ENCODE measurements around the gene PLPP4.

DNA sequence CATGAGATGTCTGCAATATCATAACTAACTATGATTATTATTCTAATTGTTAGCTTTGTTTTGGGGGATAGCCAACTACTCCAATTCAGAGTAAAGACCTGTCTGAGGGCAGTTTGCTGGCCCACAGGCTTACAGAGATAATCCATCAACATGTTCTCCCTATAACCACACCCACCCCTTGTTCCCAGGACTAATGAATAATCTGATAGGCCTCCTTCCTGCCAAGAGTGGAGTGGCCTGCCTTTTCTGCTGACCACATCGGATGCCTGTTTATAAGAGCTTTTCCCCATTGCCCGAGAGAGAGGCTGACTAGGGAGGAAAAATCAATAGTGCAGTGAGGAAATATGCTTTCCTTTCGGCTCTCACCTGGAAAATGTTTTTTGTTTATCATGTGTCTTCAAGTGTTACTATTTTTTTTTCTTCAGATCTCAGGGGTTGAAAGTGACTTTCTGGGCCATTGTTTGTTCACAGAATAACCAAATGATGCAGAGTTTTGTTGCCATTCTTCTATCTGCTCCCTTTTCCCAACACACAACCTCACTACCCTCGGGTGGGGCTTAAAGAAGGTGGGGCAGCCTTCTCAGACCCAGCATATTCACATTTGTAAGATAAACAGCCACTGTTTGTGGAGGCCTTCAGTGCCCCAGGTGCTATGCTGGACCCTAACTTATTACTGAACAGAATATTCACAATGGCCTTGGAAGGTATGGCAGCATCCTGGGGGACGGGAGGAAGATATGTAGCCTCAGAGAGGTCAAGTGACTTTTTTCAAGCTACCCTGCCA, 38.4 kb downstream of the PLPP4 start:
- TF ChIP-seq, protein P1, sequence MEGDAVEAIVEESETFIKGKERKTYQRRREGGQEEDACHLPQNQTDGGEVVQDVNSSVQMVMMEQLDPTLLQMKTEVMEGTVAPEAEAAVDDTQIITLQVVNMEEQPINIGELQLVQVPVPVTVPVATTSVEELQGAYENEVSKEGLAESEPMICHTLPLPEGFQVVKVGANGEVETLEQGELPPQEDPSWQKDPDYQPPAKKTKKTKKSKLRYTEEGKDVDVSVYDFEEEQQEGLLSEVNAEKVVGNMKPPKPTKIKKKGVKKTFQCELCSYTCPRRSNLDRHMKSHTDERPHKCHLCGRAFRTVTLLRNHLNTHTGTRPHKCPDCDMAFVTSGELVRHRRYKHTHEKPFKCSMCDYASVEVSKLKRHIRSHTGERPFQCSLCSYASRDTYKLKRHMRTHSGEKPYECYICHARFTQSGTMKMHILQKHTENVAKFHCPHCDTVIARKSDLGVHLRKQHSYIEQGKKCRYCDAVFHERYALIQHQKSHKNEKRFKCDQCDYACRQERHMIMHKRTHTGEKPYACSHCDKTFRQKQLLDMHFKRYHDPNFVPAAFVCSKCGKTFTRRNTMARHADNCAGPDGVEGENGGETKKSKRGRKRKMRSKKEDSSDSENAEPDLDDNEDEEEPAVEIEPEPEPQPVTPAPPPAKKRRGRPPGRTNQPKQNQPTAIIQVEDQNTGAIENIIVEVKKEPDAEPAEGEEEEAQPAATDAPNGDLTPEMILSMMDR (IDR thresholded peaks at IDR 0.05): no peak
- no peak for TF ChIP-seq POLR2A (IDR thresholded peaks at IDR 0.05)

Measured in ovary (tissue), 3 donors.